LNCAP (cell line): ENCODE measurements around the gene PSMB1.

Experiments used
- CTCF ChIP-seq: fragments of 450-650 bp; IDR thresholded peaks from 2 replicates; pipeline ENCODE4 v1.5.1; 2017; ENCODE audit warnings: mild to moderate bottlenecking

Gene PSMB1

GRCh38 chr6:170578909-170579308, 25.8 kb upstream of the PSMB1 start:
- no peak for TF ChIP-seq CTCF

GRCh38 chr6:170575250-170575649, 22.1 kb upstream of the PSMB1 start:
- TF ChIP-seq CTCF, result peak; percentile 52

- TF ChIP-seq CTCF, result no peak
These were observed 19.8 kb upstream of the PSMB1 start for GRCh38 chr6:170572704-170573466.

GRCh38 chr6:170564936-170565530, 11.9 kb upstream of the PSMB1 start:
- TF ChIP-seq CTCF, result no peak

GRCh38 chr6:170561555-170561954, 8.4 kb upstream of the PSMB1 start:
- TF ChIP-seq CTCF, result no peak

GRCh38 chr6:170555305-170555704, 2.2 kb upstream of the PSMB1 start:
- TF ChIP-seq CTCF, result no peak

- TF ChIP-seq CTCF, result no peak
These were observed 1.7 kb upstream of the PSMB1 start for GRCh38 chr6:170554796-170555137.
